ENCODE measurements around the gene GLT6D1.

GLT6D1 gene

GRCh38 chr9:135620558-135620957, 18.8 kb downstream of the GLT6D1 start:
- DNase-seq: no peak

GRCh38 chr9:135619599-135619886, 19.8 kb downstream of the GLT6D1 start:
- no peak for DNase-seq

- DNase-seq: no peak
Measured at GRCh38 chr9:135618866-135619598, 20.3 kb downstream of the GLT6D1 start.

GRCh38 chr9:135617991-135618411, 21.3 kb downstream of the GLT6D1 start:
- DNase-seq: no peak

- no peak for DNase-seq
Measured at GRCh38 chr9:135617538-135617900, 21.8 kb downstream of the GLT6D1 start.

GRCh38 chr9:135616619-135617537, 22.5 kb downstream of the GLT6D1 start:
- DNase-seq: no peak

- DNase-seq: no peak
Measured at GRCh38 chr9:135615666-135616618, 23.4 kb downstream of the GLT6D1 start.

- no peak for DNase-seq
Measured at GRCh38 chr9:135614821-135615665, 24.3 kb downstream of the GLT6D1 start.

- DNase-seq: no peak
Measured at GRCh38 chr9:135613946-135614805, 25.2 kb downstream of the GLT6D1 start.

GRCh38 chr9:135612981-135613910, 26.1 kb downstream of the GLT6D1 start:
- DNase-seq: no peak

- DNase-seq: no peak
Measured at GRCh38 chr9:135612437-135612836, 26.9 kb downstream of the GLT6D1 start.

- DNase-seq: no peak
Measured at GRCh38 chr9:135611875-135612209, 27.5 kb downstream of the GLT6D1 start.

GRCh38 chr9:135611142-135611874, 28.0 kb downstream of the GLT6D1 start:
- DNase-seq: no peak

- no peak for DNase-seq
Measured at GRCh38 chr9:135610290-135611141, 28.8 kb downstream of the GLT6D1 start.

- DNase-seq: no peak
Measured at GRCh38 chr9:135609366-135609955, 29.9 kb downstream of the GLT6D1 start.

- DNase-seq: no peak
Measured at GRCh38 chr9:135608999-135609317, 30.4 kb downstream of the GLT6D1 start.

- no peak for DNase-seq
Measured at GRCh38 chr9:135608294-135608998, 30.9 kb downstream of the GLT6D1 start.

Data from stimulated activated CD4-positive, alpha-beta T cell treated with anti-CD3 and anti-CD28 coated beads, Interleukin-2, amount 100 ng/mL, for 24 hours (primary cell).